ENCODE data around the gene PIGH. TPM values are rescaled to one million over a fixed set of nuclear protein-coding genes. Genes with fewer than 3 reads are reported as not detected.

The PIGH gene
- total RNA-seq, 1 experiment from 2014 or later = 9.4 TPM

DNA sequence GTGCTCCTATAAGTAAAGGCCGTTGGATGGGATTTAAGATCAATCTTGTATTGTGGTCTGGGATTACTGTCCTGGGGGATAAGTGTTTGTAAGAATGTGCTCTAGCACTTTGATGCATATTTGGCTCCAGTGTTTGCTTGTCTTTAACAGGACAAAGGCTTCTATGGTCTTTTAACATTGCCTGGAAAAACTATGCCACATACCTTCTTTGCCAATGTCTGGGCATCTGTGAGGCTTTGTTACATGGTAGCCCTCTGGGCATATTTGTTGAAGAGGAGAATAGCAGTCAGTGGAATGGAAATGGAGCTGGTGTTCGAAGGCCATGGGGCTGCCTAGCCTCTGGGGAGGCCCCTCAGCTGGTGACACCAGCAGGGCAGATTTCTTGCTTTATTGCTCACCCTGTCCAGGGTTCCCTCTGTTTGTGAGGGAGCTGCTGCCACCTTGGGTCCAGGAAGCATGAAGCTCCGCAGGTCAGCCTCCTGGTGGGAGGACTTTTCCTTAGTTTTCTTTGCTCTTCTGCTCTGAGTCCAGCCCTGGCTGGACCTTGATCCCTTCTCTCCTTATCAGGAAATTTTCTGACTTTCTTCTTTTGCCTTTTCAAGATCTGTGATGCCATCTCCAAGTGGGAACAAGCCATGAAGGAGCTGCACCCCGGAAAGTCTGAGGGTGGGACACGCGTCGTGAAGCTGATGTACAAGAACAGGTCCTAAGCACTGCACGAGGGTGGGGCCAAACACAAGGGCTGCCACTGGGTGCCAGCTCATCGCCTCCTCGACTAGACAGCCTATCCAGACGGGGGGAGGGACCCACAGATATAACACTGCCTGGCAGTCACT lies 19.5 kb downstream of the PIGH start:
- no peaks in the 10 kb centered on the region for H3K27me3 ChIP-seq (ENCODE audit: insufficient read depth, low read length)
- Mint-ChIP-seq H3K9me3 (no peaks in the 10 kb centered on the region), H3K27me3 (ENCODE audit: low read depth) (no peaks in the 10 kb centered on the region), H3K4me3 (no peak overlapping the region), H3K4me1 (no peaks in the 10 kb centered on the region), H3K27ac (no peak overlapping the region), H3K36me3 (ENCODE audit: insufficient read depth in 1 of 3, low read depth in 3 of 3) (peaks cover 5 to 54% (median 32%) of the 10 kb centered on the region in 3 experiments; a peak in 6 of 7 replicates)
- DNase-seq = no peak
- H2AFZ ChIP-seq (ENCODE audit: low read length) = no peak overlapping the region
- no peak overlapping the region for H3K4ac ChIP-seq (ENCODE audit: low read depth, low read length)
- no peaks in the 10 kb centered on the region for H3K4me1 ChIP-seq (ENCODE audit: insufficient read depth, low read length)
- H3K18ac ChIP-seq (ENCODE audit: insufficient read length, low read depth, low read length) = no peak overlapping the region
- H3K9me3 ChIP-seq (ENCODE audit: control insufficient read depth, low read depth, low read length) = no peaks in the 10 kb centered on the region
- H3K56ac ChIP-seq (ENCODE audit: insufficient read length, low read depth, low read length) = no peak overlapping the region
- H3K79me2 ChIP-seq (ENCODE audit: insufficient read depth, low read length) = no peaks in the 10 kb centered on the region
- H2BK15ac ChIP-seq (ENCODE audit: low read depth, low read length) = no peak overlapping the region
- H2BK20ac ChIP-seq (ENCODE audit: low read depth, low read length, poor library complexity, severe bottlenecking) = no peak overlapping the region
- no peak overlapping the region for H3K4me2 ChIP-seq (ENCODE audit: insufficient read depth, insufficient read length, low read length)
- no peak for TF ChIP-seq CTCF (conservative IDR thresholded peaks at IDR 0.05)
- no peak overlapping the region for H3K23ac ChIP-seq (ENCODE audit: insufficient read length, low read depth, low read length)
- no peak overlapping the region for H4K5ac ChIP-seq (ENCODE audit: insufficient read length, low read depth, low read length)
- no peak overlapping the region for H2BK12ac ChIP-seq (ENCODE audit: insufficient read length, low read depth, low read length)
- no peak overlapping the region for H4K91ac ChIP-seq (ENCODE audit: insufficient read length, low read depth, low read length)
- no peak overlapping the region for H2BK5ac ChIP-seq (ENCODE audit: insufficient read length, low read length)
- H4K8ac ChIP-seq (replicated peaks; ENCODE audit: insufficient read length, low read depth, low read length) = no peak overlapping the region
- H3T11ph ChIP-seq (ENCODE audit: low read length) = no peak overlapping the region
- no peak overlapping the region for H3K27ac ChIP-seq (ENCODE audit: insufficient read length, low read depth, low read length)
- WGBS (ENCODE audit: extremely low coverage, insufficient read length, low lambda C conversion rate) = no CpG with 5 or more reads among the region's 11 CpGs
- H3K23me2 ChIP-seq (ENCODE audit: insufficient read length, low read depth, low read length, poor library complexity, severe bottlenecking) = no peaks in the 10 kb centered on the region
- H3K79me1 ChIP-seq (ENCODE audit: insufficient read depth, low read depth, low read length, poor library complexity, severe bottlenecking) = no peaks in the 10 kb centered on the region
- H4K20me1 ChIP-seq (ENCODE audit: control insufficient read depth, insufficient read depth, insufficient read length) = no peaks in the 10 kb centered on the region
- H3K9ac ChIP-seq (ENCODE audit: extremely low read depth, insufficient read length, low read length) = no peak overlapping the region
- no peak overlapping the region for H3K14ac ChIP-seq (ENCODE audit: insufficient read depth, low read length)
- H2AK5ac ChIP-seq (ENCODE audit: insufficient read length, low read length) = no peak overlapping the region
- H2BK120ac ChIP-seq (ENCODE audit: low read depth, low read length, poor library complexity, severe bottlenecking) = no peak overlapping the region
